Body of pancreas (tissue), 4 donors: ENCODE measurements around the gene RAP1GDS1.

Source experiments
- CTCF ChIP-seq, 7 experiments: fragments of 450-650 bp in 4 of 7; fragments of 200-600 bp in 3 of 7; sonication (generic) in 3 of 7; IDR thresholded peaks; one replicate each; pipeline ENCODE4 v1.5.1; 2016 to 2019; ENCODE audit warnings: antibody characterized with exemption in 7 of 7
- POLR2A ChIP-seq, 3 donors: fragments of 450-650 bp; IDR thresholded peaks; one replicate each; pipeline ENCODE4 v1.6.1; 2016; ENCODE audit warnings: antibody characterized with exemption in 3 of 3, mild to moderate bottlenecking in 2 of 3

DNA sequence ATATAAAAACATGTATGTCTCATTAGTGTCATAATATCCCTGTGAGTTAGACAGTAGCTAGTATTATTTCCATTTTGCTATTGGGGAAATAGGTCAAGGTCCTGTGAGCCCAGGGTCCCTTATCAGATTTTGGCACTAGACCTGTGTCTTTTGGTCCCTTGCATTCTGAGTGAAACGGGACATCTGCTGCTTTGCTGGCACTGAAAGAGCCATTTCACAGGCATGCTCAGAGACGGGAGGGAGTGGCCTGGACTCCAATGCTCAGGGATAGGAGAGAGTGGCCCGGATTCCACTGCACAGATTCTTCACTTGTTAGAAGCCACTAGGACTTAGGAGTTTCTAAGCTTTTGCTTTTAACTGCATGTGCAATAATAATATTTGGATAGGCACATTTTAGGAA, 220.0 kb downstream of the RAP1GDS1 start:
- no peak for TF ChIP-seq CTCF (IDR thresholded peaks at IDR 0.05)
- no peak for TF ChIP-seq POLR2A (IDR thresholded peaks at IDR 0.05)
